ENCODE measurements around the gene CPEB3.

DNA sequence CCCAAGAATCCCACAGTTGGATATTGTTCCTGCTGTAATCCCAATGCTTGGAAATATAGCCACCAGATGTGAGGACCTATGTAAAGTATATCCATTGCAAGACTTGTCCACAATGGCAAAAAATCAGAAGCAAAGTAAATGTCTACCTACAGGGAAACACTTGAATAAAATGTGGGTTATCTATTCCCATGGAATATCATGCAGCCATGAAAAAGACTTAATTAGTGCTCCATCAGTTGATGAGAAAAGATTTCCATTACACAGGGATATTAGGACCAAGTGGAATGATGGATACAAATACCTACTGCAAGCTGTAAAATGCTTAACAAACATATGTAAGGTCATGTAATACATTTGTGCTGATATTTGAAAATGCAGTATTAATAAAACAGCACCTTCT lies 236.1 kb downstream of the CPEB3 start:
- TF ChIP-seq CTCF (IDR thresholded peaks at IDR 0.05; ENCODE audit: extremely low read depth in 1 of 2, insufficient read depth in 1 of 2, low read depth in 1 of 2, low read length in 2 of 2) (no peak), POLR2A (IDR thresholded peaks at IDR 0.05; ENCODE audit: low read depth, low read length) (no peak), EZH2 (IDR thresholded peaks at IDR 0.05; ENCODE audit: borderline replicate concordance, low read depth, low read length, severe bottlenecking) (no peak), FOS (IDR thresholded peaks at IDR 0.05; ENCODE audit: borderline replicate concordance, insufficient read depth, low read length) (no peak), POLR2AphosphoS5 (IDR thresholded peaks at IDR 0.05; ENCODE audit: insufficient read depth, low read depth, low read length) (no peak)
- TF ChIP-seq, protein P1, sequence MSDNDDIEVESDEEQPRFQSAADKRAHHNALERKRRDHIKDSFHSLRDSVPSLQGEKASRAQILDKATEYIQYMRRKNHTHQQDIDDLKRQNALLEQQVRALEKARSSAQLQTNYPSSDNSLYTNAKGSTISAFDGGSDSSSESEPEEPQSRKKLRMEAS (IDR thresholded peaks at IDR 0.05; ENCODE audit: insufficient read depth, insufficient read length), result no peak

All from endothelial cell of umbilical vein (primary cell).